Stimulated activated CD4-positive, alpha-beta T cell treated with anti-CD3 and anti-CD28 coated beads, Interleukin-4, amount 100 ng/mL, for 48 hours (primary cell): ENCODE results near the gene DNMT3A.

ENCODE experiments used
- DNase-seq, 2 donors: peaks; one replicate each; pipeline ENCODE4 v3.0.0-alpha.2; 2020; ENCODE audit warnings: low read depth in 2 of 2

DNMT3A gene

DNA sequence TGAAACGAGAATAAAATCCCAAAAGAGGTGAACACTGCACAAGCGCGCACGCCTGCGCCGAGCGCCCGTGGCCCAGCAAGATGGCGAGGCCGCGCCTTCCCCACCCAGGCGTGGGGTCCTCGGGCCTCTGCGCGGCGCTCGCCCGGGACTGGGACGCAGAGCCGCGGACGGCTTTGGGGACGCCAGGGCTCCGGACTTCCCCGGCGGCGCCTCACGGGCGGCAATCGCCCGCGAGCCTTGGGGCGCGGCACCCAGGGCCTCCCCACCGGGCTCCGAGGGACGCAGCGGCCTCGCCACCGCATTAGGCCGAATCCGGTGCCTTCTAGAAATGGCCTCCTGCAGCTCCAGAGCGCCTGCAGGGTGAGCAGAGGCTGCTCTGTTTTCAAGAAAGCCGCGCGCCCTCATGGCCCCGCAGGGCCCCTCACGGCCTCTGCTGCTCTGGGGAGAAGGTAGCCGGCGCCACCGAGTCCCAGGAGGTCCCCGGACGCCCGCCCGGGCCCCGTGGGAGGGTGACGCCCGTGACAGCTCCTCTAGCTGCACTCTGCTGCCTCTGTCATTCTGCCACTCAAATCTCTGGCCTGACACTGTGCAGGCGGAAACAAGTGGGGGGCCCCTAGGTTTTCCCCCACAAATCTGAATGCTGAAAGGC is 137.4 kb downstream of the DNMT3A start:
- DNase-seq, result no peak

DNA sequence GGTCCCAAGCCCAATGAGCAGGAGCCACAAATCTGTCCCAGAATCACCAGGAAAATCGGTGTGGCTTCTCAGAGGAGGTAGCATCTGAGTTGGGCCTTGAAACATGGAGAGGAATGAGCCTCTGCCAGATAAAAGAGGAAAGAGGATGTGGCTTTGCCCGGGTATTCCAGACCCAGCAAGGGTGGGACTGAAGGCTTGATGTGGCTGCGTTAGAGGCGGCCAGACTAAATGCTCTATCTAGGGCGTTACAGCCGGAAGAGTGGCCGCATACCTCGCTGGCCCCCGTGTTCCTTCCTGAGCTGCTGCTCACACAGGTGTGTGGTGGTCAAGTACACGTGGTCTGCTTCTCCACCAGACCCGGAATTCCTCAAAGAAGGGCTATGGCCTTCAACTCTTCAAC is 139.4 kb downstream of the DNMT3A start:
- no peak for DNase-seq

- no peak for DNase-seq
Measured at GRCh38 chr2:25201794-25202193, 139.9 kb downstream of the DNMT3A start.

DNA sequence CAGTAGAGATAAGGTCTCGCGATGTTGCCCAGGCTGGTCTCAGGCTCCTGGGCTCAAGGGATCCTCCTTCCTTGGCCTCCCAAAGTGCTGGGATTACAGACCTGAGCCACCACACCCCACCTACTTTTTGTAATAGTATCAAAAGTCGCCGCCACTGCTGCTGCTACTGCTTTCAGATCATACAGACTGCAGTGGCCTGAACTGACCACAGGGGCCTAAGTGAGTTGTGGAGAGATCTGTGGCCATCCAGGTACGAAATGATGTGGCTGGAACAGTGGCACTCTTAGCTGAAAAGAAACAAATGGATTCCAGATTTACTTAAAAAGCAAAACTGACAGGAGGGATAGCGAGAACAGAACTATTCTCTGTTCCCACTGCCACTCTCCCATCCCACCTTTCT is 140.5 kb downstream of the DNMT3A start:
- no peak for DNase-seq

- DNase-seq, result no peak
Measured at GRCh38 chr2:25198576-25198975, 143.1 kb downstream of the DNMT3A start.

DNA sequence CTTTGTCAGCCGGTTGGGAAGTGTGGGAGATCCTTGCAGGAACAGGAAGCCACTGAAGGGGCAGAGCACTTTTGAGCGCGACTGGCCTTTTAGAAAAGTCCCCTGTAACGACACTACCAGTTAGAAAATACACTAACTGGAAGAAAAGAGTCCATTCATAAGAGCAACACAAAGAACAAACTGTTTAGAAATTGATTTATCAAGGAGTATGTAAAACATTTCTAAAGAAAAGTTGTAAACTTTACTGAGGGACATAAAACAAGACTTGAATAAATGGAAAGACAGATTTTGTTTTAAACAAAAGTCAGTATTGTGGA is 143.6 kb downstream of the DNMT3A start:
- DNase-seq, result no peak

GRCh38 chr2:25197336-25198208 is 144.2 kb downstream of the DNMT3A start:
- no peak for DNase-seq

GRCh38 chr2:25194576-25195122 is 147.1 kb downstream of the DNMT3A start:
- DNase-seq, result no peak

- DNase-seq, result no peak
Measured at GRCh38 chr2:25190536-25190935, 151.2 kb downstream of the DNMT3A start.

- DNase-seq, result no peak
Measured at GRCh38 chr2:25188405-25188804, 153.3 kb downstream of the DNMT3A start.

DNA sequence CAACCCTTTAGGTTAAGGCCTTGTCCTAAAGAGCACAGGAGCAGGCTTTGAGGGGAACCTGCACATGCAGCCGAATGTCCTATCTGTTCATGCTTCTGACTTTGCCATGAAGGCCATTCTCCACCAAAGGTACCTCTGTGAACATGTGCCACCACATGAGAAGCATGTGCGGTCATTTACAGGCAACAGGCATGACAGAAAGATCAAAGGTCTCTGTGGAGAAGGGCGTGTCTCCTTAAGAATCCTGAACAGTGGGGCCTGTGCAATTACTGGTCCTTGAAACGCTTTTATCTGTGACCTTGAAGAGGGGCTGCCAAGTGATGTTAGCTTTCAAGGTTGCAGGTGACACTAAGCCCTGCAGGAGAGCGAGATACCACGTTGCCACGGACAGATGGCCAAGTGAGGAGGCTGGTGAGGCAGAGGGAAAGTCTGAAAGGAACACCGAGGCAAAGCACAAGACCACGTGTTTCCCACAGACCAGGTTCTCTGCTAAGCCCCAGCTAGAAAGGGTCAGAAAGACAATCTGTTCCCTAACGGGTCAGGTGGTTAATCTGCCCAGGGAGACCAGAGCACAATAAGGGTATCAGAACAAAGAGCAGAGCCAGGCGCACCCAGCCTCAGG is 153.9 kb downstream of the DNMT3A start:
- no peak for DNase-seq

- no peak for DNase-seq
Measured at GRCh38 chr2:25184254-25184653, 157.5 kb downstream of the DNMT3A start.

DNA sequence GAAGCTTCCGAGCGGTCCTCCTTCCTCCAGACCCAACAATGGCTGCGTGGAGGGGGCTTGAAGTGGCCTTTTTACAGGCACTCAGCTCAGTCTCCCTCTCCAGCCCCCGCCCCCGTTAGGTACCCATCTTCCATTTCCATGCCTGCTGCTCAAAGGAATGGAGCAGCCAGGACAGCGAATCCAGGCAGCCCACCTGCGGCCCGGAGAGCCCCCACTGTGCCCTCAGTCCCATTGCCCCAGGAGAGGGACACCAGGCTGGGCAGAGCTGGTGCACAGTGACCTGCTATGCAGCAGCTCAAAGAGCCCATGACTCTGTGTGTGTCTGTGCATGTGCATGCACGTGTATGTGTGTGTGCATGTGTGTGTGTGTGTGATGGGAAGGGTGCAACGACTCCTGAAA is 162.7 kb downstream of the DNMT3A start:
- no peak for DNase-seq
